Upper lobe of right lung (tissue), 1 donor: ENCODE results near the gene ANO1. TPM values are rescaled to one million over a fixed set of nuclear protein-coding genes. Genes with fewer than 3 reads are reported as not detected.

Experiments
- ATAC-seq: fragments of 200-7000 bp; cut with Tn5 transposase; one replicate; pipeline ENCODE4 v1.9.1; 2020; ENCODE audit warnings: mild to moderate bottlenecking, moderate library complexity
- DNase-seq: peaks from one replicate; pipeline ENCODE4 v3.0.0-alpha.2; 2020
- H3K27ac ChIP-seq: fragments of 200-600 bp; one replicate; pipeline ENCODE4 v1.8.0; 2022
- H3K27me3 ChIP-seq: fragments of 200-600 bp; one replicate; pipeline ENCODE4 v1.8.0; 2022; ENCODE audit warnings: mild to moderate bottlenecking
- H3K36me3 ChIP-seq: fragments of 200-600 bp; one replicate; pipeline ENCODE4 v1.8.0; 2022
- H3K4me1 ChIP-seq: fragments of 200-600 bp; one replicate; pipeline ENCODE4 v1.8.0; 2022
- H3K4me3 ChIP-seq: fragments of 200-600 bp; one replicate; pipeline ENCODE4 v1.8.0; 2022; ENCODE audit warnings: mild to moderate bottlenecking
- H3K9me3 ChIP-seq: fragments of 200-600 bp; one replicate; pipeline ENCODE4 v1.8.0; 2022
- intact Hi-C: fragments of 100-400 bp; cut with DNase I; formaldehyde crosslinking; loops from one replicate; pipeline ENCODE4 v1.11.0; 2022
- total RNA-seq: library from RNA; stranded (reverse); fragmentation: NEBNext Ultra II Directional; extraction: Animal tissue kit (Norgen Biotek cat#: 25700); gene quantifications from one replicate; pipeline ENCODE4 v1.2.1, GENCODE V29; 2021
- TF ChIP-seq, protein P1 (sequence below): fragments of 200-600 bp; IDR thresholded peaks from one replicate; pipeline ENCODE4 v1.8.0; 2022; ENCODE audit warnings: antibody characterized with exemption
- donor health status: DM: no; HTN: yes; CAD: no; lungs with severe emphysema.

The ANO1 gene
- total RNA-seq, 1 donor from 2014 or later, result 16.8 TPM

DNA sequence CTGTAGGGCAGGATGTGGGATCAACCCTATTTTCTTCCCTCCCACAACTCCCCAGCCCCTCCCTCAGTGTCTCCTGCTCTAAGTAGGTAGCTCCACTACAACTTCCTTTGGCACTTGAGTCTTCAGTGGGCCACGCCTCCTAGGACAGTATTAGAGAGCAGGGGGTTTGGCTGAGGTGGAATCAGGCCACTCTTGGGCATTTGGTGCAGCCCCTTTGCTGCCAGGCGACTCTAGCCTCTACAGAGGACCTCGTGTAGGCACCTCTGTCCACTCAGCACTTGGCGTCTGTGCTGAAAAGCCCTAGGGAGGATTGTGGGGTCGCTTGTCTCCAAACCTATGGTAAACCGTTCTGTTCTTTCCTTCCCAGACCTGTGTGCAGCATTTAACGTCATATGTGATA lies 127.6 kb downstream of the ANO1 start:
- Histone ChIP-seq H3K27me3 (no peaks in the 10 kb centered on the region), H3K27ac (no peak overlapping the region), H3K36me3 (peaks cover 35% of the 10 kb centered on the region), H3K4me3 (no peak overlapping the region), H3K9me3 (no peaks in the 10 kb centered on the region), H3K4me1 (peaks cover 16% of the 10 kb centered on the region)
- DNase-seq, result peak; percentile 44
- TF ChIP-seq, protein P1, sequence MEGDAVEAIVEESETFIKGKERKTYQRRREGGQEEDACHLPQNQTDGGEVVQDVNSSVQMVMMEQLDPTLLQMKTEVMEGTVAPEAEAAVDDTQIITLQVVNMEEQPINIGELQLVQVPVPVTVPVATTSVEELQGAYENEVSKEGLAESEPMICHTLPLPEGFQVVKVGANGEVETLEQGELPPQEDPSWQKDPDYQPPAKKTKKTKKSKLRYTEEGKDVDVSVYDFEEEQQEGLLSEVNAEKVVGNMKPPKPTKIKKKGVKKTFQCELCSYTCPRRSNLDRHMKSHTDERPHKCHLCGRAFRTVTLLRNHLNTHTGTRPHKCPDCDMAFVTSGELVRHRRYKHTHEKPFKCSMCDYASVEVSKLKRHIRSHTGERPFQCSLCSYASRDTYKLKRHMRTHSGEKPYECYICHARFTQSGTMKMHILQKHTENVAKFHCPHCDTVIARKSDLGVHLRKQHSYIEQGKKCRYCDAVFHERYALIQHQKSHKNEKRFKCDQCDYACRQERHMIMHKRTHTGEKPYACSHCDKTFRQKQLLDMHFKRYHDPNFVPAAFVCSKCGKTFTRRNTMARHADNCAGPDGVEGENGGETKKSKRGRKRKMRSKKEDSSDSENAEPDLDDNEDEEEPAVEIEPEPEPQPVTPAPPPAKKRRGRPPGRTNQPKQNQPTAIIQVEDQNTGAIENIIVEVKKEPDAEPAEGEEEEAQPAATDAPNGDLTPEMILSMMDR, result no peak
- no peak for ATAC-seq
- intact Hi-C loops, result no loop called here

DNA sequence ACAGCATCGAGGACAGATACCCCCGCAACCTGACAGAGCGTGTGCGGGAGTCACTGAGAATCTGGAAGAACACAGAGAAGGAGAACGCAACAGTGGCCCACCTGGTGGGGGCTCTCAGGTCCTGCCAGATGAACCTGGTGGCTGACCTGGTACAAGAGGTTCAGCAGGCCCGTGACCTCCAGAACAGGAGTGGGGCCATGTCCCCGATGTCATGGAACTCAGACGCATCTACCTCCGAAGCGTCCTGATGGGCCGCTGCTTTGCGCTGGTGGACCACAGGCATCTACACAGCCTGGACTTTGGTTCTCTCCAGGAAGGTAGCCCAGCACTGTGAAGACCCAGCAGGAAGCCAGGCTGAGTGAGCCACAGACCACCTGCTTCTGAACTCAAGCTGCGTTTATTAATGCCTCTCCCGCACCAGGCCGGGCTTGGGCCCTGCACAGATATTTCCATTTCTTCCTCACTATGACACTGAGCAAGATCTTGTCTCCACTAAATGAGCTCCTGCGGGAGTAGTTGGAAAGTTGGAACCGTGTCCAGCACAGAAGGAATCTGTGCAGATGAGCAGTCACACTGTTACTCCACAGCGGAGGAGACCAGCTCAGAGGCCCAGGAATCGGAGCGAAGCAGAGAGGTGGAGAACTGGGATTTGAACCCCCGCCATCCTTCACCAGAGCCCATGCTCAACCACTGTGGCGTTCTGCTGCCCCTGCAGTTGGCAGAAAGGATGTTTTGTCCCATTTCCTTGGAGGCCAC lies 128.3 kb downstream of the ANO1 start:
- peaks cover 35% of the 10 kb centered on the region for H3K36me3 ChIP-seq
- no peak overlapping the region for H3K4me3 ChIP-seq
- no peak overlapping the region for H3K27ac ChIP-seq
- H3K4me1 ChIP-seq, result peaks cover 16% of the 10 kb centered on the region
- ATAC-seq (no peak), DNase-seq (peak; percentile 36)
- TF ChIP-seq, protein P1, result no peak
- no peaks in the 10 kb centered on the region for H3K27me3 ChIP-seq
- intact Hi-C loops, result no loop called here
- H3K9me3 ChIP-seq, result no peaks in the 10 kb centered on the region

DNA sequence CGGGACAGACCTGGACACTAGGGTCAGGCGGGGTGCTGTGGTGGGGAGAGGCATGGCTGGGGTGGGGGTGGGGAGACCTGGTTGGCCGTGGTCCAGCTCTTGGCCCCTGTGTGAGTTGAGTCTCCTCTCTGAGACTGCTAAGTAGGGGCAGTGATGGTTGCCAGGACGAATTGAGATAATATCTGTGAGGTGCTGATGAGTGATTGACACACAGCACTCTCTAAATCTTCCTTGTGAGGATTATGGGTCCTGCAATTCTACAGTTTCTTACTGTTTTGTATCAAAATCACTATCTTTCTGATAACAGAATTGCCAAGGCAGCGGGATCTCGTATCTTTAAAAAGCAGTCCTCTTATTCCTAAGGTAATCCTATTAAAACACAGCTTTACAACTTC lies 128.9 kb downstream of the ANO1 start:
- ATAC-seq (no peak), DNase-seq (no peak)
- H3K9me3 ChIP-seq, result no peaks in the 10 kb centered on the region
- TF ChIP-seq, protein P1, result no peak
- no peak overlapping the region for H3K4me3 ChIP-seq
- intact Hi-C loops, result no loop called here
- no peak overlapping the region for H3K27ac ChIP-seq
- H3K27me3 ChIP-seq, result no peaks in the 10 kb centered on the region
- H3K36me3 ChIP-seq, result peaks cover 35% of the 10 kb centered on the region
- peaks cover 16% of the 10 kb centered on the region for H3K4me1 ChIP-seq

DNA sequence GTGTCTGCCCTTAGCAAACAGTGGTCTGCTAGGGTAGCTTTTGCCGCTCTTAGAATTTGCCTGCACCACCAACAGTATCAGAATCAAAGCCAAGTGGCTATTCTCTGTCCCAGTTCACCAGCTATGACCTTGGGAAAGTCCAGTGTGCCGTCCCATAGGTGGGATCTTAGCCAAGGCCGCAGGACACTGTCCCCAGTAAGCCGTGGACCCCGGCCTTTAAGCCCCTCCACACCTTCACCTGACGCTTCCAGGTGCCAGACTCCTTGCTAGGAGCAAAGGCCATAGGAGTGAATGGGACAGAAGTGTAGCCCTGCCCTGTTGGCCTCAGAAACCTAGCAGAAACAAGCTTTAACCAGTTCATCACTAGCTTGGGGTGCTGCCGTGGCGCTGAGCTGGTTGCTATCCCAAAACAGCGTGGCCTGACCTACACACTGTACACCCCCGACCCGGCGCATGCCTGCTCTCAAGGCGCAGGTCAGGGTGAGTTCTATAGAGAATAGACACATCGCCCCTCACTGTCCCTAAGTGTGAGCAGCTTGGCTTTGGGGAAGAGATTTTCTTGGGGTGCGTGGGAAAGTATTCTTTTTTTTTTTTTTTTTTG lies 129.5 kb downstream of the ANO1 start:
- Histone ChIP-seq H3K27ac (no peak overlapping the region), H3K27me3 (no peaks in the 10 kb centered on the region), H3K9me3 (no peaks in the 10 kb centered on the region), H3K4me1 (peaks cover 16% of the 10 kb centered on the region), H3K36me3 (peaks cover 35% of the 10 kb centered on the region), H3K4me3 (no peak overlapping the region)
- peak; percentile 30 for DNase-seq
- no peak for ATAC-seq
- TF ChIP-seq, protein P1, result no peak
- intact Hi-C loops, result no loop called here

DNA sequence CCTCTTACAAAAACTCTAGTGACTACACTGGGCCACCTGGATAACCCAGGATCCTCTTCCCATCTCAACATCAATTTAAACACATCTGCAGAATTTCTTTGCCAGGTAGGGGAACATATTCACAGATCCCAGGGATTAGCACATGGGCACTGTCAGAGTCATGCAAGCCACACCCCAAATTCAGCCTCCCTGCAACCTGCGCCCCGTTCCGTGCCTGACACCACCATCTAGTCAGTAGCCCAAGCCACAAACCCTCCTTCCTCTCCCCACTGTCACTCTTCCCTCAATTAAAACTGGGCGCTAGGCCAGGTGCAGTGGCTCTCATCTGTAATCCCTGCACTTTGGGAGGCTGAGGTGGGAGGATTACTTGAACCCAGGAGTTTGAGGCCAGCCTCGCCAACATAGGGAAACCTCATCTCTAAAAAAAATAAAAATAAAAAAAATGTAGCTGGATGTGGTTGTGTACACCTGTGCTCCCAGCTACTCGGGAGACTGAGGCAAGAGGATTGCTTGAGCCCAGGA lies 131.3 kb downstream of the ANO1 start:
- intact Hi-C loops, result no loop called here
- DNase-seq (no peak), ATAC-seq (no peak)
- TF ChIP-seq, protein P1, result no peak
- no peaks in the 10 kb centered on the region for H3K9me3 ChIP-seq
- H3K27ac ChIP-seq, result no peak overlapping the region
- H3K27me3 ChIP-seq, result no peaks in the 10 kb centered on the region
- peaks cover 10% of the 10 kb centered on the region for H3K4me1 ChIP-seq
- peaks cover 35% of the 10 kb centered on the region for H3K36me3 ChIP-seq
- no peak overlapping the region for H3K4me3 ChIP-seq
